Endometrial microvascular endothelial cells (primary cell): ENCODE measurements around the gene SFR1. TPM values are rescaled to one million over a fixed set of nuclear protein-coding genes. Genes with fewer than 3 reads are reported as not detected.

ENCODE experiments used
- in situ Hi-C: cut with HindIII; loops from 2 replicates; pipeline ENCODE4 v1.10.0; 2017; ENCODE audit warnings: low sequenced_read_pairs, low pct_unique_long_range_greater_than_20kb; ENCODE audit errors: inconsistent ontology term
- total RNA-seq: library from RNA; depleted of rRNA; stranded (reverse); fragments of >200 nt; gene quantifications from one replicate; pipeline ENCODE4 v1.2.3, GENCODE V29; 2015; ENCODE audit errors: inconsistent ontology term

Gene SFR1
- total RNA-seq, 1 donor from 2014 or later: 11.5 TPM

GRCh38 chr10:104101902-104102301 lies 20.1 kb upstream of the SFR1 start:
- in situ Hi-C loops: no loop called here

- in situ Hi-C loops: no loop called here
Measured at GRCh38 chr10:104103956-104104355, 18.0 kb upstream of the SFR1 start.

- in situ Hi-C loops: no loop called here
Measured at GRCh38 chr10:104104418-104104817, 17.6 kb upstream of the SFR1 start.

- in situ Hi-C loops: no loop called here
Measured at GRCh38 chr10:104104926-104105325, 17.0 kb upstream of the SFR1 start.

GRCh38 chr10:104109908-104110662 lies 11.9 kb upstream of the SFR1 start:
- in situ Hi-C loops: no loop called here

- in situ Hi-C loops: no loop called here
Measured at GRCh38 chr10:104113376-104113956, 8.5 kb upstream of the SFR1 start.

GRCh38 chr10:104117839-104118323 lies 4.1 kb upstream of the SFR1 start:
- in situ Hi-C loops: no loop called here

GRCh38 chr10:104119996-104120395 lies 2.0 kb upstream of the SFR1 start:
- in situ Hi-C loops: no loop called here

- in situ Hi-C loops: no loop called here
Measured at GRCh38 chr10:104120512-104120902, 1.5 kb upstream of the SFR1 start.

GRCh38 chr10:104120903-104121484 lies 977 bp upstream of the SFR1 start:
- in situ Hi-C loops: no loop called here

GRCh38 chr10:104122225-104123107 lies 495 bp downstream of the SFR1 start:
- in situ Hi-C loops: no loop called here

- in situ Hi-C loops: no loop called here
Measured at GRCh38 chr10:104123397-104123796, 1.4 kb downstream of the SFR1 start.

GRCh38 chr10:104127411-104127810 lies 5.4 kb downstream of the SFR1 start:
- in situ Hi-C loops: no loop called here

- in situ Hi-C loops: no loop called here
Measured at GRCh38 chr10:104128214-104128613, 6.2 kb downstream of the SFR1 start.

- in situ Hi-C loops: no loop called here
Measured at GRCh38 chr10:104130041-104130440, 8.1 kb downstream of the SFR1 start.

GRCh38 chr10:104138131-104138530 lies 16.2 kb downstream of the SFR1 start:
- in situ Hi-C loops: no loop called here

- in situ Hi-C loops: no loop called here
Measured at GRCh38 chr10:104139221-104139620, 17.2 kb downstream of the SFR1 start.

GRCh38 chr10:104142081-104142480 lies 20.1 kb downstream of the SFR1 start:
- in situ Hi-C loops: no loop called here

GRCh38 chr10:104143829-104144228 lies 21.9 kb downstream of the SFR1 start:
- in situ Hi-C loops: no loop called here
